Smooth muscle cell (in vitro differentiated cells): ENCODE measurements around the gene ARPC1B. TPM values are rescaled to one million over a fixed set of nuclear protein-coding genes. Genes with fewer than 3 reads are reported as not detected.
"Not testable (repeated sequence)": the region's sequence is repeated elsewhere in the genome, so short reads cannot be mapped to it uniquely, and the experiment has no call there.

Experiments
- DNase-seq: peaks from one replicate; lab custom pipeline; 2025; ENCODE audit not compliant: unreplicated experiment; lab: John Stamatoyannopoulos, UW
- H2AFZ ChIP-seq: fragments of 200-600 bp; sonication (generic); 2 replicates; pipeline ENCODE4 v1.6.0; 2016; ENCODE audit warnings: antibody characterized with exemption, low read depth, mild to moderate bottlenecking
- H3F3A ChIP-seq: fragments of 200-600 bp; sonication (generic); 2 replicates; pipeline ENCODE4 v1.6.0; 2017; ENCODE audit warnings: antibody characterized with exemption, low read depth
- H3K27ac ChIP-seq: fragments of 200-600 bp; sonication (generic); 2 replicates; pipeline ENCODE4 v1.5.1; 2016; ENCODE audit warnings: low read depth, mild to moderate bottlenecking
- H3K27me3 ChIP-seq: fragments of 200-600 bp; sonication (generic); 2 replicates; pipeline ENCODE4 v1.6.1; 2016; ENCODE audit warnings: low read depth, mild to moderate bottlenecking
- H3K36me3 ChIP-seq: fragments of 200-600 bp; sonication (generic); 2 replicates; pipeline ENCODE4 v1.5.1; 2016; ENCODE audit warnings: low read depth
- H3K4me1 ChIP-seq: fragments of 200-600 bp; sonication (generic); 2 replicates; pipeline ENCODE4 v1.5.1; 2016; ENCODE audit warnings: low read depth
- H3K4me2 ChIP-seq: fragments of 200-600 bp; sonication (generic); 2 replicates; pipeline ENCODE4 v1.6.0; 2016; ENCODE audit warnings: mild to moderate bottlenecking
- H3K4me3 ChIP-seq: fragments of 200-600 bp; sonication (generic); 2 replicates; pipeline ENCODE4 v1.5.1; 2016; ENCODE audit warnings: mild to moderate bottlenecking
- H3K79me2 ChIP-seq: fragments of 200-600 bp; sonication (generic); 2 replicates; pipeline ENCODE4 v1.6.0; 2016; ENCODE audit warnings: low read depth, mild to moderate bottlenecking
- H3K9ac ChIP-seq: fragments of 200-600 bp; sonication (generic); 2 replicates; pipeline ENCODE4 v1.6.0; 2016; ENCODE audit warnings: low read depth
- H3K9me3 ChIP-seq: fragments of 200-600 bp; sonication (generic); replicated peaks from 2 replicates; pipeline ENCODE4 v1.5.1; 2016; ENCODE audit warnings: low read depth
- H4K20me1 ChIP-seq: fragments of 200-600 bp; sonication (generic); 2 replicates; pipeline ENCODE4 v1.6.0; 2016; ENCODE audit warnings: low read depth
- WGBS: methylation state at CpG from one replicate; pipeline ENCODE4 v1.1.7; 2016; ENCODE audit warnings: low lambda C conversion rate; 5-methylcytosine and 5-hydroxymethylcytosine counted together
- polyA plus RNA-seq: library from polyadenylated mRNA; unstranded; fragments of >200 nt; fragmentation: Nextera tagmentation; extraction: Ambion mirVana; gene quantifications from 2 replicates; pipeline ENCODE4 v1.2.1, GENCODE V29; 2016
- total RNA-seq: library from RNA; depleted of rRNA; stranded (reverse); fragments of >200 nt; gene quantifications from 2 replicates; pipeline ENCODE4 v1.2.3, GENCODE V29; 2014
- TF ChIP-seq, protein P1 (sequence below): fragments of 200-600 bp; sonication (generic); IDR thresholded peaks from 2 replicates; pipeline ENCODE4 v1.5.1; 2017; ENCODE audit warnings: borderline replicate concordance, mild to moderate bottlenecking, antibody characterized with exemption; ENCODE audit not compliant: insufficient read depth, poor library complexity, severe bottlenecking

The ARPC1B gene
- total and polyA plus RNA-seq, 2 experiments from 2014 or later = 105 to 225 TPM

DNA sequence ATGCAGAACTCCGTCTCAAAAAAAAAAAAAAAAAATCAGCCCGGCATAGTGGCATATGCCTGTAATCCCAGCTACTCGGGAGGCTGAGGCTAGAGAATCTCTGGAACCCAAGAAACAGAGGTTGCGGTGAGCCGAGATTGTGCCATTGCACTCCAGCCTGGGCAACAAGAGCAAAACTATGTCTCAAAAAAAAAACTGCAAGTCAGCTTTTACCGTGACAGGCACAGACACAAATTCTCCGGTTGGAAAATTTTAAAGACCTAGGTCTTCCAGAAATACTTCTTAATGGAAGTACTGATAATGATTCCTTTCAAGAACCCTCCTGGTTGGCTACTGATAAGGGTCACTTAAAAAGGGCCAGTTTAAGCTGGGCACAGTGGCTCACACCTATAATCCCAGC, 19.4 kb upstream of the ARPC1B start:
- no peaks in the 10 kb centered on the region for H4K20me1 ChIP-seq
- no peak overlapping the region for H3K4me3 ChIP-seq
- 98% methylated on average over 7 of the region's 7 CpGs for WGBS
- no peaks in the 10 kb centered on the region for H3K79me2 ChIP-seq
- DNase-seq = no peak
- H3K27ac ChIP-seq = no peak overlapping the region
- H3K4me2 ChIP-seq = no peak overlapping the region
- H3K9me3 ChIP-seq = no peaks in the 10 kb centered on the region
- H2AFZ ChIP-seq = no peak overlapping the region
- H3F3A ChIP-seq = no peaks in the 10 kb centered on the region
- TF ChIP-seq, protein P1, sequence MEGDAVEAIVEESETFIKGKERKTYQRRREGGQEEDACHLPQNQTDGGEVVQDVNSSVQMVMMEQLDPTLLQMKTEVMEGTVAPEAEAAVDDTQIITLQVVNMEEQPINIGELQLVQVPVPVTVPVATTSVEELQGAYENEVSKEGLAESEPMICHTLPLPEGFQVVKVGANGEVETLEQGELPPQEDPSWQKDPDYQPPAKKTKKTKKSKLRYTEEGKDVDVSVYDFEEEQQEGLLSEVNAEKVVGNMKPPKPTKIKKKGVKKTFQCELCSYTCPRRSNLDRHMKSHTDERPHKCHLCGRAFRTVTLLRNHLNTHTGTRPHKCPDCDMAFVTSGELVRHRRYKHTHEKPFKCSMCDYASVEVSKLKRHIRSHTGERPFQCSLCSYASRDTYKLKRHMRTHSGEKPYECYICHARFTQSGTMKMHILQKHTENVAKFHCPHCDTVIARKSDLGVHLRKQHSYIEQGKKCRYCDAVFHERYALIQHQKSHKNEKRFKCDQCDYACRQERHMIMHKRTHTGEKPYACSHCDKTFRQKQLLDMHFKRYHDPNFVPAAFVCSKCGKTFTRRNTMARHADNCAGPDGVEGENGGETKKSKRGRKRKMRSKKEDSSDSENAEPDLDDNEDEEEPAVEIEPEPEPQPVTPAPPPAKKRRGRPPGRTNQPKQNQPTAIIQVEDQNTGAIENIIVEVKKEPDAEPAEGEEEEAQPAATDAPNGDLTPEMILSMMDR = no peak
- no peaks in the 10 kb centered on the region for H3K27me3 ChIP-seq
- no peaks in the 10 kb centered on the region for H3K4me1 ChIP-seq
- H3K9ac ChIP-seq = no peak overlapping the region
- H3K36me3 ChIP-seq = peaks cover 18% of the 10 kb centered on the region

DNA sequence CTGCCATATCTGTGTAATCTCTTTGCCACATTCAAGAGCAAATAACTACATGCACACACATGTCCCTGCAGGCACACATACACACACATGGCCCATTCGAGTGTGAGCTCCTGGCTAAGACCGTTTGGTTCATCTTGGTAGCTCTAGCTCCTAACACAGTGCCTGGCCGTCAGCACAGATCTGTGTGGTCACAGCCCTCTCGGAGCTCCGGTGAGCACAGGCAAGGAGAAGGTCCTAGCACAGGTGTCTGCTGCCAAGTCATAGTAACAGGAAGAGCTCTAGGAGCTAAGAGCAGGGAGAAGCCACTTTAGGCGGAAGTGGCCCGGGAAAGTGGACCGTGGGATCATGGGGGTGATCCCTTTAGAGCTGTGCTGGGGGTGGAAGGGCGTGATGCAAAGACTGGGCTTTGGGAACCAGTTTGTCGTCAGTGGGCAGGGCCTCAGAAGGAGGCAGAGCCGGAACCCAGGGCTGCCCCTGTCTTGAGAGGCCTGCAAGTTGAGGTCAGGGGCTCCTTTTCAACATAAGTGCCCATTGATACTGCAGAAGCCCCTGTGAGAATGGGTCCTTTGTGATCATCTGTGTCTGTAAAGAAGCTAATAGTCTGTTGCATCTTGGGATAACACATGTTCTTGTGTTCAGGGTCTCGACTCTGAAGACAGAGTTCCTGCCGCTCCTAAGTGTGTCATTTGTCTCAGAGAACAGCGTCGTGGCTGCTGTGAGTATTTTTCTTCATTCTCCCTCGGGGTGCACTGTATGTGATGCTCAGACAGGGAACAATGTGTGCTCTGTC, 16.6 kb upstream of the ARPC1B start:
- H3F3A ChIP-seq = peaks cover 10% of the 10 kb centered on the region
- H3K4me1 ChIP-seq = no peaks in the 10 kb centered on the region
- H3K79me2 ChIP-seq = no peaks in the 10 kb centered on the region
- H3K27me3 ChIP-seq = no peaks in the 10 kb centered on the region
- H3K9me3 ChIP-seq = no peaks in the 10 kb centered on the region
- no peak overlapping the region for H3K27ac ChIP-seq
- 96% methylated on average over 16 of the region's 16 CpGs for WGBS
- TF ChIP-seq, protein P1 = no peak
- peaks cover 18% of the 10 kb centered on the region for H3K36me3 ChIP-seq
- no peak overlapping the region for H3K9ac ChIP-seq
- H2AFZ ChIP-seq = no peak overlapping the region
- no peak overlapping the region for H3K4me2 ChIP-seq
- H4K20me1 ChIP-seq = peaks cover 6% of the 10 kb centered on the region
- no peak overlapping the region for H3K4me3 ChIP-seq
- DNase-seq = no peak

- peaks cover 19% of the 10 kb centered on the region for H3K36me3 ChIP-seq
- 99% methylated on average over 15 of the region's 15 CpGs for WGBS
- DNase-seq = not testable (repeated sequence)
Observed at GRCh38 chr7:99358521-99358920, 16.0 kb upstream of the ARPC1B start.

DNA sequence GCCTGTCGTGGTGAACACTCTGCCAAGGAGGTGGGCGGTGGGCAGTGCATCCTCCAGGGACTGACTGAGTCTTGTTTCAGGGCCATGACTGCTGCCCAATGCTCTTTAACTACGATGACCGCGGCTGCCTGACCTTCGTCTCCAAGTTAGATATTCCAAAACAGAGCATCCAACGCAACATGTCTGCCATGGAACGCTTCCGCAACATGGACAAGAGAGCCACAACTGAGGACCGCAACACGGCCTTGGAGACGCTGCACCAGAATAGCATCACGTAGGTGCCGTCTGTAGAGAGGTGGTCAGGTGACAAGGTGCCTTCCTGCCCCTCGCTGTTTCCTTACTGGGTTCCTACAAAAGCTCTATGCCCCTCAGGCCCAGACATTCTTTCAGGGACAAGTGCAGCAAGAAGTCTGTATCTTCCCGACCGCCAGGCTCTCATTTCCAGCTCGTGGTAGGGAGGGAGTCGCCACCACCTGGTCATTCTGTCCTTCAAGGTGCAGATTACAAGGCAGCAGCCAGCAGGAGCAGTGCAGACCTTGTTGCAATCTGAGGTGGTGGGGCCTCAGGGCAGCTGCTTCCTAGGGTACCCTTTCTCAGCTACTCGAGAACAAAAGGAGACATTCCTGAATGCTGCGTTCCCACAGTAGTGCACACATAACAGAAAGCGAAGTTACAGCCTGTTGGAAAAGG, 14.9 kb upstream of the ARPC1B start:
- 95% methylated on average over 22 of the region's 22 CpGs for WGBS
- Histone ChIP-seq H3F3A (peaks cover 17% of the 10 kb centered on the region), H3K9ac (no peak overlapping the region), H3K4me3 (no peak overlapping the region), H3K4me2 (no peak overlapping the region), H3K4me1 (no peaks in the 10 kb centered on the region), H3K27me3 (no peaks in the 10 kb centered on the region), H4K20me1 (peaks cover 11% of the 10 kb centered on the region), H3K27ac (no peak overlapping the region), H3K9me3 (no peaks in the 10 kb centered on the region), H2AFZ (no peak overlapping the region), H3K79me2 (no peaks in the 10 kb centered on the region), H3K36me3 (peaks cover 23% of the 10 kb centered on the region)
- TF ChIP-seq, protein P1 = no peak
- DNase-seq = no peak

More at GRCh38 chr7:99358521-99358920, 16.0 kb upstream of the ARPC1B start:
- H4K20me1 ChIP-seq = peaks cover 11% of the 10 kb centered on the region
- not testable (repeated sequence) for H3K9me3 ChIP-seq, H3K4me1 ChIP-seq, H3K4me2 ChIP-seq, H3K27ac ChIP-seq, H2AFZ ChIP-seq, H3K9ac ChIP-seq, H3K27me3 ChIP-seq, H3K4me3 ChIP-seq, H3K79me2 ChIP-seq
- H3F3A ChIP-seq = peaks cover 15% of the 10 kb centered on the region
